ENCODE measurements around the gene TYW1B. TPM values are rescaled to one million over a fixed set of nuclear protein-coding genes. Genes with fewer than 3 reads are reported as not detected.
"Not testable (repeated sequence)": the region's sequence is repeated elsewhere in the genome, so short reads cannot be mapped to it uniquely, and the experiment has no call there.

Gene TYW1B
- total and polyA plus RNA-seq, 4 donors = 1.4 to 4.8 (median 3.7) TPM

DNA sequence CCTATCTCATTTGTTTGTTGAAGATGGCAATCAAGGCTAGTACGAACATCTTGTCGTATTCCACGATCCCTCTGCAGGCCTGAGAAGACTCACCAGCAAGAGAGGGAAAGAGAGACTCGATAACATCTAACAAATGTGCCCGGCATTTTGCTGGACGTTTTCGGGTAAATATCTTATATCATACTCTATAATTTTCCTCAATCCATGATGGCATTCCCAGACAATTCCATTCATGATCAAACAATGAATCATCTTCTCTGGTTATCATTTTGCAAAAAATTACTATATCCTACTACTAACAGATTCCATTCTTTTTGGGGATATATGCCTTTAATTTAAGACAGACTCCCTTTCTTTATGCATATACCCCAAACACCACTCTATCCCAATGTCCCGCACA, 118.1 kb downstream of the TYW1B start:
- no peak for TF ChIP-seq FOXA1 (IDR thresholded peaks at IDR 0.05)
- TF ChIP-seq, protein P1, sequence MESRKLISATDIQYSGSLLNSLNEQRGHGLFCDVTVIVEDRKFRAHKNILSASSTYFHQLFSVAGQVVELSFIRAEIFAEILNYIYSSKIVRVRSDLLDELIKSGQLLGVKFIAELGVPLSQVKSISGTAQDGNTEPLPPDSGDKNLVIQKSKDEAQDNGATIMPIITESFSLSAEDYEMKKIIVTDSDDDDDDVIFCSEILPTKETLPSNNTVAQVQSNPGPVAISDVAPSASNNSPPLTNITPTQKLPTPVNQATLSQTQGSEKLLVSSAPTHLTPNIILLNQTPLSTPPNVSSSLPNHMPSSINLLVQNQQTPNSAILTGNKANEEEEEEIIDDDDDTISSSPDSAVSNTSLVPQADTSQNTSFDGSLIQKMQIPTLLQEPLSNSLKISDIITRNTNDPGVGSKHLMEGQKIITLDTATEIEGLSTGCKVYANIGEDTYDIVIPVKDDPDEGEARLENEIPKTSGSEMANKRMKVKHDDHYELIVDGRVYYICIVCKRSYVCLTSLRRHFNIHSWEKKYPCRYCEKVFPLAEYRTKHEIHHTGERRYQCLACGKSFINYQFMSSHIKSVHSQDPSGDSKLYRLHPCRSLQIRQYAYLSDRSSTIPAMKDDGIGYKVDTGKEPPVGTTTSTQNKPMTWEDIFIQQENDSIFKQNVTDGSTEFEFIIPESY (IDR thresholded peaks at IDR 0.05) = no peak
- TF ChIP-seq FOXA2 (IDR thresholded peaks at IDR 0.05) = no peak
- TF ChIP-seq JUND (IDR thresholded peaks at IDR 0.05) = no peak
- TF ChIP-seq HNF4G (IDR thresholded peaks at IDR 0.05) = no peak
- TF ChIP-seq EGR1 (IDR thresholded peaks at IDR 0.05; ENCODE audit: low read depth in 2 of 2) = no peak
- TF ChIP-seq NR2F2 (IDR thresholded peaks at IDR 0.05) = no peak
- TF ChIP-seq HNF4A (conservative IDR thresholded peaks at IDR 0.05) = no peak
- TF ChIP-seq SP1 (IDR thresholded peaks at IDR 0.05) = no peak
- TF ChIP-seq, protein P2, sequence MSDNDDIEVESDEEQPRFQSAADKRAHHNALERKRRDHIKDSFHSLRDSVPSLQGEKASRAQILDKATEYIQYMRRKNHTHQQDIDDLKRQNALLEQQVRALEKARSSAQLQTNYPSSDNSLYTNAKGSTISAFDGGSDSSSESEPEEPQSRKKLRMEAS (IDR thresholded peaks at IDR 0.05) = no peak
- TF ChIP-seq, protein P3, sequence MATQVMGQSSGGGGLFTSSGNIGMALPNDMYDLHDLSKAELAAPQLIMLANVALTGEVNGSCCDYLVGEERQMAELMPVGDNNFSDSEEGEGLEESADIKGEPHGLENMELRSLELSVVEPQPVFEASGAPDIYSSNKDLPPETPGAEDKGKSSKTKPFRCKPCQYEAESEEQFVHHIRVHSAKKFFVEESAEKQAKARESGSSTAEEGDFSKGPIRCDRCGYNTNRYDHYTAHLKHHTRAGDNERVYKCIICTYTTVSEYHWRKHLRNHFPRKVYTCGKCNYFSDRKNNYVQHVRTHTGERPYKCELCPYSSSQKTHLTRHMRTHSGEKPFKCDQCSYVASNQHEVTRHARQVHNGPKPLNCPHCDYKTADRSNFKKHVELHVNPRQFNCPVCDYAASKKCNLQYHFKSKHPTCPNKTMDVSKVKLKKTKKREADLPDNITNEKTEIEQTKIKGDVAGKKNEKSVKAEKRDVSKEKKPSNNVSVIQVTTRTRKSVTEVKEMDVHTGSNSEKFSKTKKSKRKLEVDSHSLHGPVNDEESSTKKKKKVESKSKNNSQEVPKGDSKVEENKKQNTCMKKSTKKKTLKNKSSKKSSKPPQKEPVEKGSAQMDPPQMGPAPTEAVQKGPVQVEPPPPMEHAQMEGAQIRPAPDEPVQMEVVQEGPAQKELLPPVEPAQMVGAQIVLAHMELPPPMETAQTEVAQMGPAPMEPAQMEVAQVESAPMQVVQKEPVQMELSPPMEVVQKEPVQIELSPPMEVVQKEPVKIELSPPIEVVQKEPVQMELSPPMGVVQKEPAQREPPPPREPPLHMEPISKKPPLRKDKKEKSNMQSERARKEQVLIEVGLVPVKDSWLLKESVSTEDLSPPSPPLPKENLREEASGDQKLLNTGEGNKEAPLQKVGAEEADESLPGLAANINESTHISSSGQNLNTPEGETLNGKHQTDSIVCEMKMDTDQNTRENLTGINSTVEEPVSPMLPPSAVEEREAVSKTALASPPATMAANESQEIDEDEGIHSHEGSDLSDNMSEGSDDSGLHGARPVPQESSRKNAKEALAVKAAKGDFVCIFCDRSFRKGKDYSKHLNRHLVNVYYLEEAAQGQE (IDR thresholded peaks at IDR 0.05) = no peak
- no peak for TF ChIP-seq TAF1 (conservative IDR thresholded peaks at IDR 0.05)
- TF ChIP-seq RXRA (IDR thresholded peaks at IDR 0.05) = no peak
- no peak for TF ChIP-seq GABPA (IDR thresholded peaks at IDR 0.05 in 1 of 2, conservative IDR thresholded peaks at IDR 0.05 in 1 of 2)
- TF ChIP-seq, protein P4, sequence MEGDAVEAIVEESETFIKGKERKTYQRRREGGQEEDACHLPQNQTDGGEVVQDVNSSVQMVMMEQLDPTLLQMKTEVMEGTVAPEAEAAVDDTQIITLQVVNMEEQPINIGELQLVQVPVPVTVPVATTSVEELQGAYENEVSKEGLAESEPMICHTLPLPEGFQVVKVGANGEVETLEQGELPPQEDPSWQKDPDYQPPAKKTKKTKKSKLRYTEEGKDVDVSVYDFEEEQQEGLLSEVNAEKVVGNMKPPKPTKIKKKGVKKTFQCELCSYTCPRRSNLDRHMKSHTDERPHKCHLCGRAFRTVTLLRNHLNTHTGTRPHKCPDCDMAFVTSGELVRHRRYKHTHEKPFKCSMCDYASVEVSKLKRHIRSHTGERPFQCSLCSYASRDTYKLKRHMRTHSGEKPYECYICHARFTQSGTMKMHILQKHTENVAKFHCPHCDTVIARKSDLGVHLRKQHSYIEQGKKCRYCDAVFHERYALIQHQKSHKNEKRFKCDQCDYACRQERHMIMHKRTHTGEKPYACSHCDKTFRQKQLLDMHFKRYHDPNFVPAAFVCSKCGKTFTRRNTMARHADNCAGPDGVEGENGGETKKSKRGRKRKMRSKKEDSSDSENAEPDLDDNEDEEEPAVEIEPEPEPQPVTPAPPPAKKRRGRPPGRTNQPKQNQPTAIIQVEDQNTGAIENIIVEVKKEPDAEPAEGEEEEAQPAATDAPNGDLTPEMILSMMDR (IDR thresholded peaks at IDR 0.05; ENCODE audit: low read depth, low read length, missing input control) = no peak
- no peak for TF ChIP-seq YY1 (IDR thresholded peaks at IDR 0.05)
- TF ChIP-seq, protein P5, sequence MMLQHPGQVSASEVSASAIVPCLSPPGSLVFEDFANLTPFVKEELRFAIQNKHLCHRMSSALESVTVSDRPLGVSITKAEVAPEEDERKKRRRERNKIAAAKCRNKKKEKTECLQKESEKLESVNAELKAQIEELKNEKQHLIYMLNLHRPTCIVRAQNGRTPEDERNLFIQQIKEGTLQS (IDR thresholded peaks at IDR 0.05) = no peak
- TF ChIP-seq RAD21 (IDR thresholded peaks at IDR 0.05) = no peak
- no peak overlapping the region for H3K27ac ChIP-seq (ENCODE audit: low read depth in 1 of 2, low read length in 2 of 2)
- H3K27me3 ChIP-seq (ENCODE audit: control insufficient read depth in 4 of 4, insufficient read depth in 4 of 4, low read length in 3 of 4) = no peaks in the 10 kb centered on the region
- H3K9me3 ChIP-seq (ENCODE audit: control insufficient read depth in 4 of 4, low read length in 3 of 4) = no peaks in the 10 kb centered on the region
- H3K36me3 ChIP-seq (ENCODE audit: control insufficient read depth in 4 of 4, insufficient read depth in 3 of 4, low read depth in 1 of 4, low read length in 3 of 4) = peaks cover 0 to 4% (median 2%) of the 10 kb centered on the region in 4 donors
- no peaks in the 10 kb centered on the region for H3K4me1 ChIP-seq (ENCODE audit: control insufficient read depth in 4 of 4, insufficient read depth in 4 of 4, low read length in 3 of 4)
- H3K9ac ChIP-seq (ENCODE audit: low read depth in 1 of 2, low read length in 2 of 2) = no peak overlapping the region
- 97% methylated on average over 8 of the region's 8 CpGs for WGBS
- no peak overlapping the region for H3K4me3 ChIP-seq (ENCODE audit: low read depth in 1 of 3, low read length in 3 of 3)
- DNase-seq (ENCODE audit: low spot score) = no peak

DNA sequence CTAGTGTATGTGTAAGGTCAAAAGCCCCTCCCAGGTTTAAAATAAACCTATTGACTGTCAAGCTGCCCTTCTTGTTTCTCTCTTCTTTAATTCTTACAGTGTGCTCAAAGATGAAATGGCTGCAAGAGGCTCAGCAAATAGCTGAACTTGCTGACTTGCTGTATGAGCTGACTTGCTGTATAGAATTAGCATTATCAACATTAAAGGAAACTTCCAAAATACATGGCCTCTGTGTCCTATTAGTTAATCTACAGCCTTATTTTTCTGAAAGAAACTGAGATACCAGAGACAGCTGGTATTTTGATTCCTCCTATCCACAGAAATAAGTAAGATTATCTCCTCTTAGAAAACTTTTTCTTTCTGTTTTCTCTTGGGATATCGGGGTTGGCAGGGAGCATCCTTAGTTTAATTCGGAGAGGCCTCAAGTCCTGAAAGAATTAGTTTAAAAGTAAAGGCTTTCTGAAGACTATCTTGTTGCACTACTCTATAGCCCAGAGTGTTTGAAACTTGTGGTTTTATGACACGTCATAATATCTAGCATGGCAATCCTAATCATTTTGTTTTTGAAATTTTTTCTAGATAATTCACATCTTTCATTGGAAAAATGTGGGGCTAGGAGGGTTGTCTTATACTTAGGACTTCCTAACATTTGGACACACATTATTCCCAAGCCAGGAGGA, 119.5 kb downstream of the TYW1B start:
- WGBS = 79% methylated on average over 3 of the region's 3 CpGs
- not testable (repeated sequence) for H3K27me3 ChIP-seq (ENCODE audit: control insufficient read depth in 4 of 4, insufficient read depth in 4 of 4, low read length in 3 of 4); H3K9ac ChIP-seq (ENCODE audit: low read depth in 1 of 2, low read length in 2 of 2); H3K9me3 ChIP-seq (ENCODE audit: control insufficient read depth in 4 of 4, low read length in 3 of 4); DNase-seq (ENCODE audit: low spot score); H3K4me1 ChIP-seq (ENCODE audit: control insufficient read depth in 4 of 4, insufficient read depth in 4 of 4, low read length in 3 of 4); H3K4me3 ChIP-seq (ENCODE audit: low read depth in 1 of 3, low read length in 3 of 3); H3K27ac ChIP-seq (ENCODE audit: low read depth in 1 of 2, low read length in 2 of 2); H3K36me3 ChIP-seq (ENCODE audit: control insufficient read depth in 4 of 4, insufficient read depth in 3 of 4, low read depth in 1 of 4, low read length in 3 of 4)
